Ramos (cell line): ENCODE results near the gene FANCC.

Experiments used
- in situ Hi-C: fragments of 300-500 bp; cut with MboI; formaldehyde crosslinking; loops from one replicate; pipeline ENCODE4 v1.14.3; 2022; ENCODE audit warnings: low sequenced_read_pairs; ENCODE audit not compliant: unreplicated experiment

Gene FANCC

GRCh38 chr9:95092262-95093072, 225.0 kb downstream of the FANCC start:
- in situ Hi-C loops: no loop called here

- in situ Hi-C loops: no loop called here
Observed at GRCh38 chr9:95091601-95092261, 225.8 kb downstream of the FANCC start.

DNA sequence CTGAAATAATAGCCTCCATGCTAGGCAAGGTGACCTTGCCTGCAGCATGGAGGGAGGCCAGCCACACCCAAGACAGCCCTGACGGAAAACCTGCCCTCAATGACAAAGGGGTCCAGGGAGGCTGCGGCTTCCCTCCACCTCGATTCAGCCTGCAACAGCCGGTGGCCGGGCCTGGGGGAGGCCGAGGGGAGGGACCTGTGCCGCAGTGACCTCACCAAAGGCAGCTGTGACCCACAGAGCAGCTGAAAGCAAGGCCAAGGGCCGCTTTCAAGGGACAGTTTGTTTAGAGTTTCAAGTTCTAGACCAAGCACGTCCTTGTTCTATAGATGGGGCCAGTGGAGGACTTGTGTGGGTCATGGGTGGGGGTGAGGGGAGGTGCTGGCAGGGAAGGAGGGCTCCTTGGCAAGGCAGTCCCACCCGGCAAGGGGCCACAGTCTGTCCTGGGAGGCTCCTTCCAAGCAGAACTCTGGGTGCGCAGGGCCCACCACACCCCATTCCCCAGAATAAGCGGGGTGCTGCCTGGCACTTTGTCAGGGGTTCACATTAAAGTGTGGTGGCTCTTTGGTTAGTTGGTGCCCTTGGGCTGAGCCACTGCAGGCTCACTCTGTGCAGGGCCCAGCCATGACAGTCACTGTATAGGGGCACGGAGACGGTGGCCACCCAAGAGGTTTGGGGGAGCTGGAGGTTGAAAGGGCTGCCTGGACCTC, 226.5 kb downstream of the FANCC start:
- in situ Hi-C loops: no loop called here

DNA sequence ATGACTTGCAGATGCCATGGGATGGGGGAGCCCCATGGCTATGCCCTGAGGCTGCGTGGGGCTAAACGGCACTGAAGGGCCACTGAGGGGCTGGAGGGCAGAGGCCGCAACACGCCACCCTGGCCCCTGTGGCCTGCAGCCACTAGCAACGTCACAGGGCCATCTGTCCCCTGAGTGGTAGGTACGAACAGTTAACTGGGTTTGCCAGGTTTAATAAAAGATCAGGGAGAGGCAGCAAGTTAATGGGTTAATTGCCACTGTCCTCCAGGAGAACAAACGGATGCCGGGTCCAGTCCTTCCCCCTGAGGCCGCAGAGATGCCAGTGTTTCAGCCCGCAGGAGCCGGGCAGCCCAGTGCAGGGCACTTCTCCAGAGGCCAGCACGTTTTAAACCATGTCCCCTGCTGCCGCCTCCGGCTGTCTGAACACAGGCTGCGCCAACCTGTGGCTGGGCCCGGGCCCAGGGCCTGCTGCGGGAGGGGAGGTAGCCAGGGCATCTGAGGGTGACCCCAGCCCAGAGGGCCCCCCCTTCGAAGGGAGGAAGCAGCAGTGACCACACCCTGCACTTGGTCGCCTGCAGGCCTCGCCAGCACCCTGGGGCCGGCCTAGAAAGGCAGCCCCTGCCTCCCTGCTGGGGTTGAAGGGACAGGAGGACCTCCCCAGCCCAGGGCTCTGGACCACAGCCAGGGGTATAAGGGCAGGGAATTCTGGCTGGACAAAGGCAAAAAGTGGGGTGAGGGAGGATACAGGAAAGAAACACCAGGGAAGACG, 227.3 kb downstream of the FANCC start:
- in situ Hi-C loops: no loop called here

GRCh38 chr9:95089257-95090022, 228.1 kb downstream of the FANCC start:
- in situ Hi-C loops: no loop called here

DNA sequence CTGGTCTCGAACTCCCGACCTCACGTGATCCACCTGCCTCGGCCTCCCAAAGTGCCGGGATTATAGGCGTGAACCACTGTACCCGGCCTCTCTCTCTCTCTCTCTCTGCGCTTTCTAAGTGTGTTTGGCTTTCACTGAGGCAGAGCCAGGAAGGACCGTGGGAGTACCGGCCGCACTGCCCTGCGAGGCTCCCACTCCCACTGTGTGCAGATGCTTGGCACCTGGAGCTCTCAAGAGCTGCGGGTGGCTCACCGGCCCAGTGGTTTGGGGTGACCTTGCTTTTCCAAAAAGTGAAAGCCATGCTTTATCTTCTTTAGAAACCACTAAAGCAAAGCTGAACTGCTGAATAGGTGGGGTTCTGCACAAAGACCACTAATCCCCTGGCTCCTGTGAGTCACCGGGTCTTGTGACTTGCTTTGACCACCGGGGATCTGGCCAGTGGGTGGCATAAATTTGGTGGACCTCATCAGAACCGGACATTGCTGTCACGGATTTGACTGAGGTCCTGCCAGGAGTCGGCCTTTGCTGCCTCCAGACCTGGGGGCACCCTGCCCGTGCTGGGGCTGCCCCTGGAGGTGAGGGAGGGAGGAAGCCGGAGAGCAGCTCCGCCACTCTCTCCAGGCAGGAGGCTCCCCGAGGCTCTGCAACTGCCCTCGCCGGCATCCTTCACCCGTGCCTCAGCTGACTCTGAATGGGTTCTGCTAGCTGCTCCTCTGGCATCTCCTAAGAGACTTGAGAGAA, 228.9 kb downstream of the FANCC start:
- in situ Hi-C loops: no loop called here

DNA sequence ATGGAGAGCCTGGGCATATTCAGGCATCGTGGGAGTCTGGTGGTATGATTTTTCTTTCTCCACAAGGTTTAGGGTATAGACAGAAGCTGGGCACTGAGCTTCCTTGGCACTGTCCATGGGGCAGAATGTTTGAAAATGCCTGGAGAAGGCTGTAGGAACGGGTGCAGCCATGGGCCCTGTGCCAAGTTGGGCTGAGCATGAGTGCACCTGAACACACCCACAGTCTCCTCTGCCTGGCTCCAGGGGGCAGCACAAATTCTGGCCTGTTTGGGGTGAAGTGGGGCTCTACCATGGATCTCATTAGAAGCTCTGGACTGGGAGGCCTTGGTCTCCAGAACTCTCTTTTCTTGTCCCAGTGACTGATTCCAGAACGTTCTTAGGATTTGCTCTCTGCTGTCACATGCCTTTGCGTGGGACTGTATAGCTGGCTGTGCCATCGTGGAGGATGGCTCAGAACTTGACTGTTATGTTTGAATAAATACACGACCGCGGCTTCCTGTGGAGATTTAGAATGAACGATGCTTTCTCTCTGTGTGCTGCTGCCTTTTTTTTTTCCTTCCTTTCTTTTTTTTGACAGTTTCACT, 229.8 kb downstream of the FANCC start:
- in situ Hi-C loops: no loop called here

GRCh38 chr9:95086564-95086955, 230.9 kb downstream of the FANCC start:
- in situ Hi-C loops: no loop called here

DNA sequence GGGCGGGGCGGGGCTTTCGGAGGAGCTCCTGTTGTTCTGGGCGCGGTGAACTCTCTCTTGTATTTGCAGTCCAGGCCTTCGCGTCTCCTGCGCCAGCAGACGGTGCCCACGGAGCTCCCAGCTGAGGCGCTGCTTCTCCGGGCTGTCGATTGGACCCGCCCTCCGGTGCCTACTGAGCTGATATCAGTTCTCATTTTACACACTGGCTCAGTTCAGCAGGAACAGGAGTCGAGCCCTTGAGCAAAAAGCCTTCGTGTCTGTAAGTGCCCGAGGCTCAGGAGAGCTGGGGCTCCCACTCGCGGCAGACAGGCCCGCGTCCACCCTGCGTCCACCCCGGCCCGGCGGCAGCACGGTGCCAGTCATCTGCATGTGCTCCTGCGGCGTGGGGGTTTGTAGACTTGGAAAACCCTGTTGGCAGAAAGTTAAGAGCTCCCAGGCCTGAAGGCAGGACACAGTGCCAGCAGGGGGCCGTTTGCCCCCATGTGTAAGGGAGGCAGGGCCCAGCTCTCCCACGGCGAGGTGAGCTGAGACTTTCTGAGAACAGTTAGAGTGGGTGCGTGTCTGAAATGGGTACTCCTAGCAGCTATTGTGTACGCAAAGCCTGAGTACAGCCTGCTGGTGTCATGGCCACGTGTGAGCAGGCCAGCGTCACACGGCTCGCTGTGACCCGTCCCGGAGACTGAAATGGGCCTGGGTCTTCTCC, 231.5 kb downstream of the FANCC start:
- in situ Hi-C loops: no loop called here

GRCh38 chr9:95085036-95085770, 232.3 kb downstream of the FANCC start:
- in situ Hi-C loops: no loop called here

GRCh38 chr9:95084254-95084934, 233.1 kb downstream of the FANCC start:
- in situ Hi-C loops: no loop called here

- in situ Hi-C loops: no loop called here
Observed at GRCh38 chr9:95083086-95083768, 234.3 kb downstream of the FANCC start.

- in situ Hi-C loops: no loop called here
Observed at GRCh38 chr9:95082401-95083084, 235.0 kb downstream of the FANCC start.

- in situ Hi-C loops: no loop called here
Observed at GRCh38 chr9:95081998-95082397, 235.5 kb downstream of the FANCC start.

- in situ Hi-C loops: no loop called here
Observed at GRCh38 chr9:95080961-95081647, 236.4 kb downstream of the FANCC start.
